Lower leg skin (tissue), 3 donors: ENCODE measurements around the gene LMBRD1.

ENCODE experiments used
- CTCF ChIP-seq, 3 donors: fragments of 450-650 bp; IDR thresholded peaks; one replicate each; pipeline ENCODE4 v1.5.1; 2016; ENCODE audit warnings: antibody characterized with exemption in 3 of 3, mild to moderate bottlenecking in 3 of 3, moderate library complexity in 2 of 3
- POLR2A ChIP-seq, 2 donors: fragments of 450-650 bp; IDR thresholded peaks; one replicate each; pipeline ENCODE4 v1.6.1; 2016 to 2017; ENCODE audit warnings: antibody characterized with exemption in 2 of 2, mild to moderate bottlenecking in 1 of 2, moderate library complexity in 1 of 2

GRCh38 chr6:69763763-69764162 is 33.0 kb downstream of the LMBRD1 start:
- TF ChIP-seq CTCF (IDR thresholded peaks at IDR 0.05): no peak
- no peak for TF ChIP-seq POLR2A (IDR thresholded peaks at IDR 0.05)
